HUDEP-2 (cell line): Measurements from ENCODE around the gene SPRR2G.
A peak's percentile ranks its signal among the peaks of the same experiment; 100 is the strongest.

Experiments used
- DNase-seq, 76 experiments: peaks; one replicate each; lab custom pipeline; 2025; ENCODE audit not compliant: unreplicated experiment in 76 of 76; lab: John Stamatoyannopoulos, UW

SPRR2G gene

DNA sequence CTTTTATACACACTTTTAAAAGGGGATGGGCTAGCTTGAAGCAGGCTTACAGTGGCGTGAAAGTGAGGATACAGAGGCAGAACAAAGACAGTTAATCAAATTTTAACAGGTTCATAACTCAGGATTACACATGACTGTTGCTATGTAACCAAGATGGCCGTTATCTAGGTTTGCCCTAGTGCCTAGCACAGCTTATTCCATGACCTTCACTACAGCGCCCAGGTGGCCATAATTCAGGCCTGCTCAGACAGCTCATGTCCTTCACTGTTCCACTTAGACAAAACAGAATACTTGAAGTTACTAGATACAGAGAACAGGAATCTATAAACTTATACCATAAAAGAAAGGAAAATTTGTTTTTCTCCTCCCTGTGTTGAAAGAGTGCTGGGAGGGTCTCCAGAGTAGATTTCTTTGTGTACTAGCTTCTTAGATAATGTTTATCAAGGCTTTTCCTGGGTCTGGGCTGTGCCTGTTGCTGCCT lies 31.2 kb downstream of the SPRR2G start:
- peak in 70 of 76 experiments; percentile 19 to 88 (median 58) for DNase-seq

DNA sequence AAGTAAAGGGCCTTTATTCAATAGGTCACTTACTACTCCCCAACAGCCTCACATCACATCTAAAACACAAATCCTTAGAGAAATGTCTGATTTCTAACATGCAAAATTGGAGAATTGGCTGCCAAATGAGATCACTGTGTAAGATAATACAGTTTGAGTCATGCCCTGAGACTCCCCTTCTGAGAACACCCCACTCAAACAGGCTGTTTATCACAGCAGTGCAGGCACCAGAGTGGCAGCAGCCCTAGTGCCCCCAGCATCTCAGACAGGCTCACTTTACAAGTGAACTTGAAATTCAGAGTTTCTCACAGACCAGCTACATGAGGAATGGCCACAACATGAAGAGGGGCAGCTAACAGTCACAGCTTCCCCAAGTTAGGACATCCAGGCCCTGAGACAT lies 35.4 kb downstream of the SPRR2G start:
- DNase-seq = peak in 71 of 76 experiments; percentile 16 to 88 (median 63)

DNA sequence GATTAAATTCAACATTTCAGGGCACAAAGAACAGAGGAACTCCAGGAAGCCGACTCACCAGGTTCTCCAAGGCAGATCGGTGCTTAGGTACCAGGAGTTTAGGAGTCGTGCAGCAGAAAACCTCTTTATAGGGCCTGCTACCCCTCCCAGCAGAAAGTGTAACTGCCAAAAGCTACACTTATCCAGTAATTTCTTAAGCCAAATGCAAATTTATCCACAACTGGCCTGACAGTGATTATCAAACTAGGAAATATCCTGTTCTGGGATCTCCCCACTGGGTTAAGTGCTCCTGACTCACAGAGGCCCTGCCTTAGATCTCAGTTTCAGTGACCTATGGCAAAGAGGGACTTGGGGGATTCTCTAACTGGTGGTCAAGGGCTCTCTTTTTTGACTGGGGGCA lies 37.3 kb downstream of the SPRR2G start, which contains the start of gene SPRR2F:
SPRR2F (minus strand) TSS at position 101 of the 400 bp plus-strand sequence. CDS start 783 bp downstream, outside the sequence.
- DNase-seq = no peak

DNA sequence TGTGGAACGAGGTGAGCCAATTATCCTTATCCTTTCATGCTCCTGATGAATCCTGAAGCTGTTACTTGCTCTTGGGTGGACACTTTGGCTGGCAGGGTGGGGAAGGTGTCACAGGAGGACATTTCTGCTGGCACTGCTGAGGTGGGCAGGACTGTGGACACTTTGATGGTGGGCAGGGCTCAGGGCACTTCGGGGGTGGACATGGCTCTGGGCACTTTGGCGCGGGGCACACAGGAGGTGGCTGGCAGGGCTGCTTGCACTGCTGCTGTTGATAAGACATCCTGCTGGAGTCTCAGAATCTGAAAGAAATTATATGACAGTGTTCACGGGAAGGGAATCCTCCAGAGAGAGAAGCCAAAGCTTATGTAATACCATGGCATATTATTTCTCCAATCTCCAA lies 38.2 kb downstream of the SPRR2G start:
- DNase-seq = peak in 1 of 76 experiments; percentile 3

DNA sequence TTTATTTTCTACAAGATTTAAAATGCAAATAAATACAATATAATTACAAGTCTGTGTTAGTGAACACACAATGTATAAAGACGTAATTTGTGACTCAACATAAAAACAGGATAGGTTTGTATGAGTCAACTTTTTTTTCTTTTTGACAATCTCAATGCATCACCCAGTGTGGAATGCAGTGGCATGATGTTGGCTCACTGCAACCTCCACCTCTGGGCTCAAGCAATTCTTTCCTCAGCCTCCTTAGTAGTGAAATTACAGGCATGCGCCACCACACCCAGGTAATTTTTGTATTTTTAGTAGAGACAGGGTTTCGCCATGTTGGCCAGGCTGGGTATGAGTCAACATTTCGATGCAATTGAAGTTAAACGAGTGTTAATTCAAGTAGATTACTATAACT lies 50.4 kb downstream of the SPRR2G start:
- no peak for DNase-seq
